Measurements from ENCODE around the gene C10orf90. TPM values are rescaled to one million over a fixed set of nuclear protein-coding genes. Genes with fewer than 3 reads are reported as not detected.

The C10orf90 gene
- total RNA-seq, 2 experiments from 2014 or later: not detected

- no peak for TF ChIP-seq CTCF (IDR thresholded peaks at IDR 0.05)
- Histone ChIP-seq H3K9me3 (ENCODE audit: control insufficient read depth in 1 of 2, insufficient read depth in 1 of 2, low read length in 2 of 2) (peaks cover 0 to 4% of the 10 kb centered on the region in 2 experiments), H3K36me3 (ENCODE audit: insufficient read depth, low read length) (no peaks in the 10 kb centered on the region), H3K4me3 (ENCODE audit: low read length) (no peak overlapping the region), H3K27ac (ENCODE audit: low read depth in 1 of 2, low read length in 2 of 2) (no peak overlapping the region), H3K4me1 (ENCODE audit: insufficient read depth, low read length) (no peaks in the 10 kb centered on the region), H3K27me3 (ENCODE audit: control insufficient read depth in 1 of 2, insufficient read depth in 2 of 2, low read length in 2 of 2) (no peaks in the 10 kb centered on the region)
- ATAC-seq (ENCODE audit: poor library complexity): no peak
- H3K27ac Mint-ChIP-seq: no peak overlapping the region
- H3K27me3 Mint-ChIP-seq: no peaks in the 10 kb centered on the region
- intact Hi-C loops (cut with DNase I, micrococcal nuclease): no loop called here
- no peak for DNase-seq
- no peaks in the 10 kb centered on the region for H3K4me1 Mint-ChIP-seq (ENCODE audit: low read depth)
- ChIA-PET POLR2A (no interaction called here), CTCF (no interaction called here)
- no peak overlapping the region for H3K4me3 Mint-ChIP-seq
- no peaks in the 10 kb centered on the region for H3K36me3 Mint-ChIP-seq (ENCODE audit: low read depth)
- H3K9me3 Mint-ChIP-seq: no peaks in the 10 kb centered on the region
Measured at GRCh38 chr10:126669168-126669567, 1.3 kb downstream of the C10orf90 start.

GRCh38 chr10:126668505-126668904, 2.0 kb downstream of the C10orf90 start:
- POLR2A ChIA-PET: no interaction called here
- Mint-ChIP-seq H3K4me1 (ENCODE audit: low read depth) (no peaks in the 10 kb centered on the region), H3K27me3 (peaks cover 2% of the 10 kb centered on the region), H3K4me3 (no peak overlapping the region), H3K27ac (no peak overlapping the region), H3K36me3 (ENCODE audit: low read depth) (no peaks in the 10 kb centered on the region), H3K9me3 (no peaks in the 10 kb centered on the region)
- H3K27me3 ChIP-seq (ENCODE audit: control insufficient read depth in 1 of 2, insufficient read depth in 2 of 2, low read length in 2 of 2): no peaks in the 10 kb centered on the region
- no peak overlapping the region for H3K27ac ChIP-seq (ENCODE audit: low read depth in 1 of 2, low read length in 2 of 2)
- H3K4me1 ChIP-seq (ENCODE audit: insufficient read depth, low read length): no peaks in the 10 kb centered on the region
- no peak overlapping the region for H3K4me3 ChIP-seq (ENCODE audit: low read length)
- ATAC-seq (ENCODE audit: poor library complexity) (no peak), DNase-seq (no peak)
- H3K36me3 ChIP-seq (ENCODE audit: insufficient read depth, low read length): no peaks in the 10 kb centered on the region
- intact Hi-C loops (cut with DNase I, micrococcal nuclease): no loop called here
- no peak for TF ChIP-seq CTCF (IDR thresholded peaks at IDR 0.05)
- CTCF ChIA-PET: no interaction called here
- peaks cover 0 to 1% of the 10 kb centered on the region in 2 experiments for H3K9me3 ChIP-seq (ENCODE audit: control insufficient read depth in 1 of 2, insufficient read depth in 1 of 2, low read length in 2 of 2)

- H3K27me3 ChIP-seq (ENCODE audit: control insufficient read depth in 1 of 2, insufficient read depth in 2 of 2, low read length in 2 of 2): no peaks in the 10 kb centered on the region
Measured at GRCh38 chr10:126667568-126667967, 2.9 kb downstream of the C10orf90 start.

More at GRCh38 chr10:126667568-126667967, 2.9 kb downstream of the C10orf90 start:
- ATAC-seq (ENCODE audit: poor library complexity) (no peak), DNase-seq (no peak)
- Histone ChIP-seq H3K36me3 (ENCODE audit: insufficient read depth, low read length) (no peaks in the 10 kb centered on the region), H3K27ac (ENCODE audit: low read depth in 1 of 2, low read length in 2 of 2) (no peak overlapping the region), H3K4me1 (ENCODE audit: insufficient read depth, low read length) (no peaks in the 10 kb centered on the region), H3K9me3 (ENCODE audit: control insufficient read depth in 1 of 2, insufficient read depth in 1 of 2, low read length in 2 of 2) (no peaks in the 10 kb centered on the region), H3K4me3 (ENCODE audit: low read length) (no peak overlapping the region)
- intact Hi-C loops (cut with DNase I, micrococcal nuclease): no loop called here
- H3K27ac Mint-ChIP-seq: no peak overlapping the region
- H3K27me3 Mint-ChIP-seq: peaks cover 9% of the 10 kb centered on the region
- ChIA-PET CTCF (no interaction called here), POLR2A (no interaction called here)
- no peaks in the 10 kb centered on the region for H3K4me1 Mint-ChIP-seq (ENCODE audit: low read depth)
- H3K4me3 Mint-ChIP-seq: no peak overlapping the region
- TF ChIP-seq CTCF (IDR thresholded peaks at IDR 0.05): no peak
- no peaks in the 10 kb centered on the region for H3K36me3 Mint-ChIP-seq (ENCODE audit: low read depth)
- H3K9me3 Mint-ChIP-seq: no peaks in the 10 kb centered on the region
